GM13977 (cell line): ENCODE measurements around the gene AKAP6.

ENCODE experiments used
- DNase-seq: peaks from one replicate; pipeline ENCODE4 v3.0.0; 2012; ENCODE audit warnings: low spot score
- in situ Hi-C: fragments of 300-500 bp; cut with MboI; formaldehyde crosslinking; loops from one replicate; pipeline ENCODE4 v1.12.0; 2022; ENCODE audit warnings: low sequenced_read_pairs, low pct_unique_long_range_greater_than_20kb, mixed read lengths, inconsistent platforms; ENCODE audit not compliant: unreplicated experiment
- TF ChIP-seq, protein P1 (sequence below): IDR thresholded peaks from 2 replicates; pipeline ENCODE4 v1.5.1; 2012; ENCODE audit warnings: mild to moderate bottlenecking, control low read depth; ENCODE audit not compliant: insufficient read depth; ENCODE audit errors: extremely low read depth, missing control alignments

The AKAP6 gene

DNA sequence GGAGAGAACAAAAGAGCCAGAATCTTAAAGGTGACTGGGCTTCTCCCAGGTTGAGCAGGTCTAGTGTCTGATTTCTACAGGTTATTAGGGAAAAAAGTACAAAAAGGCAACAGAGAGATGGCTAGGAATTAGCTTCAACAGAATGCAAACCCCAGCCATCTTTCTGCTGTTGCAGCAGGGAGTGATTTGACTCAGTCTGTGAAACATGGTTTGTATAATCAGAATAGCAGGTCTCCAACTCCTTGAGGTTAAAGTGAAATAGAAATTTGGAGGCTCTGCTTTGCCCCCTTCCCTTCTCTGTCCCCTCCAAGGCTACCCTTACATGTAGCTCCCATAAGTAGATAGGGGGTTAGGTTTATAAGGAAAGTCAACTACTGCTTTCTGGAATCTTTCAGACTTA, 105.8 kb downstream of the AKAP6 start:
- no peak for DNase-seq
- TF ChIP-seq, protein P1, sequence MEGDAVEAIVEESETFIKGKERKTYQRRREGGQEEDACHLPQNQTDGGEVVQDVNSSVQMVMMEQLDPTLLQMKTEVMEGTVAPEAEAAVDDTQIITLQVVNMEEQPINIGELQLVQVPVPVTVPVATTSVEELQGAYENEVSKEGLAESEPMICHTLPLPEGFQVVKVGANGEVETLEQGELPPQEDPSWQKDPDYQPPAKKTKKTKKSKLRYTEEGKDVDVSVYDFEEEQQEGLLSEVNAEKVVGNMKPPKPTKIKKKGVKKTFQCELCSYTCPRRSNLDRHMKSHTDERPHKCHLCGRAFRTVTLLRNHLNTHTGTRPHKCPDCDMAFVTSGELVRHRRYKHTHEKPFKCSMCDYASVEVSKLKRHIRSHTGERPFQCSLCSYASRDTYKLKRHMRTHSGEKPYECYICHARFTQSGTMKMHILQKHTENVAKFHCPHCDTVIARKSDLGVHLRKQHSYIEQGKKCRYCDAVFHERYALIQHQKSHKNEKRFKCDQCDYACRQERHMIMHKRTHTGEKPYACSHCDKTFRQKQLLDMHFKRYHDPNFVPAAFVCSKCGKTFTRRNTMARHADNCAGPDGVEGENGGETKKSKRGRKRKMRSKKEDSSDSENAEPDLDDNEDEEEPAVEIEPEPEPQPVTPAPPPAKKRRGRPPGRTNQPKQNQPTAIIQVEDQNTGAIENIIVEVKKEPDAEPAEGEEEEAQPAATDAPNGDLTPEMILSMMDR, result no peak
- in situ Hi-C loops, result no loop called here

DNA sequence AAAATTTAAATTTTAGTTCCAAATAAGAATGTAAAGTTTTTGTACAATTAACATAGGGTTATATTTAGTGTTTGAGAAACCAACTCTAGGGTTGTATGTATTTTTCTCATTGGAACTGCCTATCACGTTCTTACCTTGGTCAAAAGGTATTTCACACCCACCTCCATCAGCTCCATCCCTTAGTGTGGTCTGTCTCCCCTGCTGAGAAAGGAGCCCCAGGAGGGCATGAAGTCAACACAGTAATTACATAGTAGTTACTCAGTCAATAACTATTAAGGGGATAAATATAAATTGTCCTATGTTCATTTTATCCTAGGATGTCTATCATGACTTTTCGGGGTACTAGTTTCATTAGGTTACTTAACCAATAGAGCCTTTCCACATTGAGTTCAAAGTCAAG, 106.3 kb downstream of the AKAP6 start:
- TF ChIP-seq, protein P1, result no peak
- in situ Hi-C loops, result no loop called here
- no peak for DNase-seq

GRCh38 chr14:32436993-32437392, 107.9 kb downstream of the AKAP6 start:
- in situ Hi-C loops, result no loop called here
- TF ChIP-seq, protein P1, result no peak
- no peak for DNase-seq

- in situ Hi-C loops, result no loop called here
- TF ChIP-seq, protein P1, result no peak
- DNase-seq, result no peak
Observed at GRCh38 chr14:32438517-32438916, 109.4 kb downstream of the AKAP6 start.

DNA sequence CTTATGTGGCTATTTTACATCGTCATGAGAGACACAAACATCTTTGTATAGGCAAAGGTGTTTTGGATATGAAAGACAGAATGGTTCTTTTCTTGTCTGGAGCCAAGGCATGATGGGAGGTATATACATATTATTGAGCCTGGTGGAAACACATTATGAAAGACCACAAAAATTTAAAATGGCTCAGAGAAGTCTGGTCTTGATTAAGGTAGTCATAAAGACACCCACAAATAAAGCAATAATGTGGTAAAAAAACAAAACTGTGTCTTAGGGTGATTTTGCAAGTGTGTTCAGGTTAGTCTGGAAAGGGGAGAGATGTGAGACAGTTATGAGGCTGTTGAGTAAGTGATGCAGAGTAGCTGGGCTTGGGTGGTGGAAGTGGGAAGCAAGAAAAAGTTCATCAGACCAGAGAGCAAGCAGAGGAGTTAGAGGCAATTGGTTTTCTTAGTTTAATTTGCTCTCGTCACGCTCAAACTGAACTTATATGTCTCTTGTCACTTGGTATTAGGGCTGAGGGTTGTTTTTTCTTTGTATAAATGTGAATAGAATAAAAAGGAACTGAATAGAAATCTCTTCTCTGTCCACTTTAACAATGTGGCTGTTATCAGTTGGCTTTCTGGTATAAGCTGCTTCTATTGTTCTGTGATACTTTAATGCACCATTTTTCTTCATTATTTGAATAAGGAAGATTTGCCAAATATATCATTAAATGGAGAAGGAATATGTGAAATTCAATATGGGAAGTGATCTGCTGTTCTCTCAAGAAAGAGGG, 115.0 kb downstream of the AKAP6 start:
- in situ Hi-C loops, result no loop called here
- no peak for DNase-seq
- TF ChIP-seq, protein P1, result no peak

GRCh38 chr14:32447371-32447770, 118.3 kb downstream of the AKAP6 start:
- in situ Hi-C loops, result no loop called here
- DNase-seq, result no peak
- TF ChIP-seq, protein P1, result no peak

DNA sequence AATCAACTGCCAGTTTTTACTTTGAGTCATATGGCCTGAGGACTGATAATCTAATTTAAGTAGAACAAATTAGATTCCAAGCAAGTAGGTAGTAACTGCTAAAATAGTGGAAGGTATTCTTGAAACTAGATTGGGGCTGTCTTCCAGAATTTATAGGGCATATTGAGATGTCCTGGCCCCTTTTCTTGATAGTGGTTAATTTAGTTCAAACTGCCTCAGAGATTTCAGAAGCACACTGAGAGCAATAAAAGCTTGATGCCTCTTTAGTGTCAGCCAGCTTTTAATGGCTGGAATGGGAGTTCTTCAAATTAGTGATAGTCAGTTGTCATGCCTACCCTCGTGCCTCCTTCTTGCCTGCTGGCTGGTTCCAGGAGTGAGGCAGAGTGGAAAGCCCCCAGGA, 120.5 kb downstream of the AKAP6 start:
- no peak for DNase-seq
- in situ Hi-C loops, result loop anchor here (25.0 kb wide), 1 partner anchor 512 kb away; no protein-coding TSS in a partner anchor
- TF ChIP-seq, protein P1, result no peak
